NT2/D1 (cell line): ENCODE measurements around the gene KRT81.

ENCODE experiments used
- DNase-seq: peaks from one replicate; pipeline ENCODE4 v3.0.0-alpha.2; 2011; ENCODE audit warnings: low read depth, low spot score
- H3K27me3 ChIP-seq: 2 replicates; pipeline ENCODE4 v1.6.0; 2011; ENCODE audit warnings: mild to moderate bottlenecking; ENCODE audit not compliant: insufficient read length, insufficient read depth
- H3K36me3 ChIP-seq: 2 replicates; pipeline ENCODE4 v1.6.1; 2011; ENCODE audit warnings: mild to moderate bottlenecking, low read length, mixed read lengths; ENCODE audit not compliant: insufficient read depth, insufficient read length
- H3K4me1 ChIP-seq: 2 replicates; pipeline ENCODE4 v1.5.1; 2011; ENCODE audit not compliant: insufficient read depth, insufficient read length
- H3K4me3 ChIP-seq: 2 replicates; pipeline ENCODE4 v1.5.1; 2011; ENCODE audit warnings: low read depth; ENCODE audit not compliant: insufficient read length
- H3K9ac ChIP-seq: 2 replicates; pipeline ENCODE4 v1.6.0; 2011; ENCODE audit warnings: low read depth; ENCODE audit not compliant: insufficient read length
- H3K9me3 ChIP-seq: 2 replicates; pipeline ENCODE4 v1.5.1; 2011; ENCODE audit warnings: mild to moderate bottlenecking, low read length; ENCODE audit not compliant: insufficient read depth
- SUZ12 ChIP-seq: IDR thresholded peaks from 2 replicates; pipeline ENCODE4 v1.6.1; 2011; ENCODE audit not compliant: insufficient read length, insufficient read depth; ENCODE audit errors: extremely low read depth
- YY1 ChIP-seq: IDR thresholded peaks from 2 replicates; pipeline ENCODE4 v1.6.1; 2011; ENCODE audit not compliant: insufficient read length, insufficient read depth
- ZNF274 ChIP-seq: IDR thresholded peaks from 2 replicates; pipeline ENCODE4 v1.6.1; 2011; ENCODE audit warnings: mild to moderate bottlenecking, low read depth, low read length

The KRT81 gene

DNA sequence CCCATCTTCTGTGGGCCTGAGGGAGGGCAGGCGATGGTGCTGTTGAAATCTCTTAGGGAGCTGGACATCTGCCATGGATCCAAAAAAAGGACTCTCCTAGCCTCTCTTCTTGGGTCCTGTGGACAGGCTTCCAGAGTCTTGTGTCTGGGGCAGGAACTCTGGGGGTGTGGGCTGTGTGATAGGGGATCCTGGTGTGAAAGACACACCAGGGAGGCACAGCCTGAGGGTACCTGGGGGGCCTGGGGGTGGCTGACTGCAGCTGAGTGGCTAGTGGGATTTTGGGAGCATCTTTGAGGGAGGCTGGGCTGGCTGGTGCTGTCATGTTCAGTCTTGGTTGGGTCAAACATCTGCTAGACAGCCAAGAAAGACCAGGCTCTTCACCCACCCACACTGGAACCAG lies 31.7 kb upstream of the KRT81 start:
- Histone ChIP-seq H3K36me3 (no peaks in the 10 kb centered on the region), H3K27me3 (peaks cover 3% of the 10 kb centered on the region), H3K9ac (no peak overlapping the region), H3K9me3 (no peaks in the 10 kb centered on the region), H3K4me3 (no peak overlapping the region), H3K4me1 (peaks cover 2% of the 10 kb centered on the region)
- TF ChIP-seq SUZ12 (no peak), YY1 (no peak), ZNF274 (no peak)
- DNase-seq = no peak

DNA sequence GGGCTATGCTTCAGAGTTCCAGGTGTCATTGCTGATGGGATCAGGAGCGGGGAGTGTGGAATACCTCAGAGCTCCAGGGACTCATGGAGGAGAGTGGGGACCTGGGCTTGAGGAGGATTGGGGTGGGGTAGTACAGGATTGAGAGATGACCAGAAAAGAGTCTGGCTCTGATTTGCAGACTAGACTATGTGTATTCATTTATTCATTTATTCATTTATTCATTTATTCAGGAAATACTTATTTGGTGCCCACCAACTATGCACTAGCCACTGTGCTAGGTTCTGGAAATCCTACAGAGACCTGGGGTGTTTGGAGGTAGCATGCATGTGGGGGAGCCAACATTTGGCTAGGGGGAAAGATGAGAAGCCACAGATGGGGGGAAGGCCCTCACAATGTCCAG lies 30.7 kb upstream of the KRT81 start:
- no peak for DNase-seq
- Histone ChIP-seq H3K36me3 (no peaks in the 10 kb centered on the region), H3K9ac (no peak overlapping the region), H3K9me3 (no peaks in the 10 kb centered on the region), H3K27me3 (peaks cover 3% of the 10 kb centered on the region), H3K4me1 (peaks cover 2% of the 10 kb centered on the region), H3K4me3 (no peak overlapping the region)
- TF ChIP-seq YY1 = no peak
- no peak for TF ChIP-seq ZNF274
- TF ChIP-seq SUZ12 = no peak

DNA sequence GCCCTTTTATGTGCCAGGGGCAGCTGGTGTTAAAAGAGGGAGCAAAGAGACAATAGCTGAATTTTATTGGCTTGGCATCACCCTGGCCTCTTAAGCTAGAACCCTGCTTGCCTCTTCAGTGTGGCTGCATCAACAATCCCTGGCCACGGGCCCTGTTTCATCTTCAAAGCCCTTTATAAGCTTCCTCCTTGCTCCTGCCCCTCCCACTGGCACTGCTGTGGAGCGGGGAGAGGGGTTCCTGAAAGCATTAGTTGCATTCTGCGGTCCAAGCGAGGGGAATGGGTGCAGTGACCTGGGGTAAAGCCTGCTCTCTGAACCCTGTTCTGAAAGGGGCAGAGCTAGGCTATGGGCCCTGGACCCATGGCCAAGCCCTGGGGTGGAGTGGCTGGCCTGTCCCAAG lies 30.1 kb upstream of the KRT81 start:
- H3K36me3 ChIP-seq = no peaks in the 10 kb centered on the region
- no peak for TF ChIP-seq SUZ12
- TF ChIP-seq ZNF274 = no peak
- TF ChIP-seq YY1 = no peak

DNA sequence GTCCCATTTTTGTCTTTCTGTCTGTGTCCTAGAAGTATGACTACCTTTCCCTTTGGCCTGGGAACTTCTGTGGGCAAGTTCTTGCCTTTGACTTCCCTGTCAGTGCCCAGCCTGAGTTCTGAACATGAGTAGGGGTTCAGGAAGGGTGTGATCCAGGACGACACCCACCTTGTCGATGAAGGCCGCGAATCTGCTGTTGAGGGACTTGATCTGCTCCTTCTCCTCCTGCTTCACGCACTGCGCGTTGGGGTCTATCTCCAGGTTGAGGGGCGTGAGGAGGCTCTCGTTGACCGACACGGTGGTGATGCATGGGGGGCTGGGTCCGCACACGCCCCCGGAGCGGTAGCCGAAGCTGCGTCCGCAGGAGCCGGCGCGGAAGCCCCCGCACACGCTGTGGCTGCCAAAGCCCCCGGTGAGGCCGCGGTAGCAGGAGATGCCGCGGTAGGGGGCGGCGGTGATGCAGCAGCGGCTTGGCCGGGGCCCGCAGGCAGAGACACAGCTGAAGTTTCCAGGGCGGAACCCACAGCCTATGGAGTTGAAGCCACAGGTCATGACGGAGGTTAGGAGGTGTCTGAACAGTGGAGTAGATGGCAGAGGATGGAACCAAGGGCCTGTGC lies 29.6 kb upstream of the KRT81 start, which contains the start of gene KRT83:
Gene KRT83 (minus strand): TSS at position 615 of the 617 bp plus-strand sequence. CDS start 63 bp downstream, at position 552.
- TF ChIP-seq YY1 (no peak), SUZ12 (no peak), ZNF274 (no peak)

More for the DNA sequence above, 30.1 kb upstream of the KRT81 start:
- no peak for DNase-seq
- H3K27me3 ChIP-seq = peaks cover 3% of the 10 kb centered on the region
- peaks cover 2% of the 10 kb centered on the region for H3K4me1 ChIP-seq
- H3K9ac ChIP-seq = no peak overlapping the region
- no peak overlapping the region for H3K4me3 ChIP-seq
- H3K9me3 ChIP-seq = no peaks in the 10 kb centered on the region

DNA sequence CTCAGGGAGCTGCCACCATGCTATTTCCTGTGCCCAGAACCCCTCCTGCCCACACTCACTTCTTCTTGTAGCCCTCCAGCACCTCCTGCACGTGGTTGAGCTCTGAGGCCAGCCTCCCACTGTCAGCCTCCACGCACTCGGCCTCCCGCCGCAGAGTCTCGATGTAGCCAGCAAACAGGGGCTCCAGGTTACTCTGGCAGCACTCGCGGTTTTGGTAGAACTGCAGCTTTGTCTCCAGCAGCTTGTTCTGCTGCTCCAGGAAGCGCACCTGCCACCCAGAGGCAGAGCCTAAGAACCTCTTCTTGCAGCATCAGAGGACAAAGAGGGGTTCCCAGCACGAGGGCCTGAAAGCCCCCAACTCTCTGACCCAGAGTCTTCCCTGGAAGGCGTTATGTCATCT lies 27.8 kb upstream of the KRT81 start:
- no peaks in the 10 kb centered on the region for H3K9me3 ChIP-seq
- DNase-seq = no peak
- H3K4me1 ChIP-seq = peaks cover 2% of the 10 kb centered on the region
- no peak overlapping the region for H3K4me3 ChIP-seq
- no peak for TF ChIP-seq ZNF274
- TF ChIP-seq YY1 = no peak
- TF ChIP-seq SUZ12 = no peak
- H3K36me3 ChIP-seq = no peaks in the 10 kb centered on the region
- no peak overlapping the region for H3K9ac ChIP-seq
- H3K27me3 ChIP-seq = peaks cover 3% of the 10 kb centered on the region

More for the DNA sequence above, 29.6 kb upstream of the KRT81 start, which contains the start of gene KRT83:
- H3K9me3 ChIP-seq = no peaks in the 10 kb centered on the region
- peaks cover 3% of the 10 kb centered on the region for H3K27me3 ChIP-seq
- no peak within 1 kb of the TSS for H3K9ac ChIP-seq
- no peak for DNase-seq
- H3K4me3 ChIP-seq = no peak within 1 kb of the TSS
- H3K4me1 ChIP-seq = peaks cover 2% of the 10 kb centered on the region
- H3K36me3 ChIP-seq = no peaks in the 10 kb centered on the region

DNA sequence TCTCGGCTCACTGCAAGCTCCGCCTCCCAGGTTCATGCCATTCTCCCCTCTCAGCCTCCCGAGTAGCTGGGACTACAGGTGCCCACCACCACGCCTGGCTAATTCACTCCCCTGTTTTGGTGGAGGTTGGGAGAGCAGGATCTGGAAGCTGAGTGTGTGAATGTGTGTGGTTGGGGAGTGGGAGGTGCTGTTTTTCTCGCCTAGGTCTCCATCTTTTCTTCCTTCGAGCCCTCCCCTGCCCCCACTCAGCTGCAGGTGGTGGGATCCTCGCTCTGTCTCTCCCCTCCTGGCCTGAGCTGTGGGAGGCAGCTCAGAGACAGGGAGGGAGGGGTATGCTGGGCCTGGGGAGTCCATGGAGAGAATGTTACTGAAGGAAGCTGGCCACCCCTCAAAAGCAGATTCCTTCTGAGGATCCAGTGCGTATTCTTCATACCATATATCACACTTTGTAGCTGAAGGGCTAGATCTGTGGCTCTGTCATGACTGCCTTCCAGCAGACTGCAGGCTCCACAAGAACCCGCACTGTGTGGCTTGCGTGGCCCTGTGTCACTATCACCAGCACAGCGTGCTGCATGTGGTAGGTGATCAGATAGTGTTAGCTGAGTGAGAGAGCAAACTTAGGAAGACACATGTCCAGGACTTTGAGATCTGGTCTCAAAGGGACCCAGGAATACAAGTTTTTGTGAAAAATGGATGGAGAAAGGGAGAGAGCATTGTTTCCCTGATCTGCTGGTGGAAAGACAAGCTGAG lies 27.1 kb upstream of the KRT81 start:
- Histone ChIP-seq H3K4me3 (no peak overlapping the region), H3K4me1 (peaks cover 2% of the 10 kb centered on the region), H3K27me3 (peaks cover 4% of the 10 kb centered on the region), H3K9ac (no peak overlapping the region), H3K9me3 (no peaks in the 10 kb centered on the region), H3K36me3 (no peaks in the 10 kb centered on the region)
- DNase-seq = no peak
- TF ChIP-seq ZNF274 (no peak), SUZ12 (no peak), YY1 (no peak)

DNA sequence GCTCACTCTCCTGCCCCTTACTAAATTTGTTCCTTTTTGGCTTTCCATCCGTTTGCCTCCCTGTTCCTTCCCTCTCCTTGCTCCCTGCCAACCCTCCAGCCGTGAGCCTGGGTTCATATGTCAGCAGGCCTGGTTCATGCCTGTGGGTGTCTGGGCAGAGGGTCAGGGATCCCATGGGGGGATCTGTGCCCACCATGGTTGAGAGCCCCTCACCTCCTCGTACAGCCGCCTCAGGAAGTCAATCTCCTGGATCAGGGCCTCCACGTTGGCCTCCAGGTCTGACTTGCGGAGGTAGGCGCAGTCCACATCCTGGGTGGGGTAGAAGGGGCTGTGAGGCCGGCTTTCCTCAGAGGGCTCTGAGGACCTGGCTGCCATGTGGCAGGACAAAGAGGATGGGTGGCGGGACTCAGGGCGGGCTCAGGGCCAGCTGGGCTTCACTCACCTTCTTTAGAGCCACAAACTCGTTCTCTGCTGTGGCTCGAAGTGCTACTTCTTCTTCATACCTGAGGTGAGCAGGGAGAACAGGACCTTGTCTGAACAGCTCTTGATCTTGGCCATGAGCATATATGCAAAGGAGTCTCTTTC lies 26.2 kb upstream of the KRT81 start:
- Histone ChIP-seq H3K9ac (no peak overlapping the region), H3K27me3 (peaks cover 11% of the 10 kb centered on the region), H3K36me3 (no peaks in the 10 kb centered on the region), H3K9me3 (no peaks in the 10 kb centered on the region), H3K4me3 (no peak overlapping the region), H3K4me1 (peaks cover 2% of the 10 kb centered on the region)
- DNase-seq = no peak
- TF ChIP-seq SUZ12 = no peak
- no peak for TF ChIP-seq ZNF274
- TF ChIP-seq YY1 = no peak
